IMR-90 (cell line): Measurements from ENCODE around the gene HSP90AB1. TPM values are rescaled to one million over a fixed set of nuclear protein-coding genes. Genes with fewer than 3 reads are reported as not detected.

ENCODE experiments used
- ATAC-seq: fragments of 200-7000 bp; cut with Tn5 transposase; 2 replicates; pipeline ENCODE4 v1.9.1; 2020; ENCODE audit warnings: low read depth, mild to moderate bottlenecking, moderate library complexity
- BruUV-seq: library from RNA; stranded (reverse); fragments of 400-500 nt; replicated peaks from 2 replicates; lab custom pipeline; 2021; lab: Mats Ljungman, UMichigan
- CTCF ChIA-PET: fragments of 300-600 bp; formaldehyde crosslinking; extraction: SDS; loops from one replicate; lab custom pipeline; 2021; ENCODE audit warnings: antibody characterized with exemption; lab: Yijun Ruan, JAX
- POLR2A ChIA-PET: fragments of 300-600 bp; sonication (Branson Sonifier 250); formaldehyde crosslinking; loops from one replicate; lab custom pipeline; 2022; ENCODE audit warnings: antibody characterized with exemption; ENCODE audit not compliant: unreplicated experiment; lab: Charles Lee
- DNase-seq: peaks from one replicate; pipeline ENCODE4 v3.0.0; 2013
- H2AFZ ChIP-seq: replicated peaks from 2 replicates; pipeline ENCODE3; 2013; ENCODE audit warnings: low read length, mild to moderate bottlenecking; ENCODE audit not compliant: poor library complexity
- H2AK5ac ChIP-seq: 2 replicates; pipeline ENCODE4 v1.6.1; 2013; ENCODE audit warnings: low read depth, low read length, inconsistent platforms
- H2AK9ac ChIP-seq: replicated peaks from 2 replicates; pipeline ENCODE3; 2013; ENCODE audit warnings: mild to moderate bottlenecking, low read depth, low read length, moderate library complexity; ENCODE audit not compliant: poor library complexity
- H2BK120ac ChIP-seq: 2 replicates; pipeline ENCODE4 v1.6.1; 2013; ENCODE audit warnings: low read depth, low read length, inconsistent platforms
- H2BK15ac ChIP-seq: 3 replicates; pipeline ENCODE4 v1.6.1; 2013; ENCODE audit warnings: low read depth, low read length, inconsistent platforms
- H2BK20ac ChIP-seq: 2 replicates; pipeline ENCODE4 v1.6.1; 2013; ENCODE audit warnings: low read depth, mild to moderate bottlenecking, inconsistent platforms, low read length, moderate library complexity
- H2BK5ac ChIP-seq: 2 replicates; pipeline ENCODE4 v1.6.1; 2013; ENCODE audit warnings: mild to moderate bottlenecking, low read depth, low read length, inconsistent platforms; ENCODE audit not compliant: poor library complexity, severe bottlenecking
- H3K14ac ChIP-seq: replicated peaks from 2 replicates; pipeline ENCODE4 v1.6.1; 2013; ENCODE audit warnings: low read depth, low read length, inconsistent platforms
- H3K18ac ChIP-seq: 2 replicates; pipeline ENCODE4 v1.6.1; 2013; ENCODE audit warnings: low read depth, low read length, control low read depth
- H3K23ac ChIP-seq: 2 replicates; pipeline ENCODE4 v1.6.1; 2013; ENCODE audit warnings: low read depth, low read length, inconsistent platforms
- H3K27ac ChIP-seq: 2 replicates; pipeline ENCODE4 v1.5.1; 2013; ENCODE audit warnings: mild to moderate bottlenecking, control low read depth, low read length; ENCODE audit not compliant: insufficient read depth
- H3K27me3 ChIP-seq: 2 replicates; pipeline ENCODE4 v1.6.1; 2013; ENCODE audit warnings: low read length; ENCODE audit not compliant: control insufficient read depth, insufficient read depth
- H3K36me3 ChIP-seq: 2 replicates; pipeline ENCODE4 v1.6.1; 2013; ENCODE audit warnings: low read length, mixed read lengths; ENCODE audit not compliant: control insufficient read depth, insufficient read depth
- H3K4ac ChIP-seq: 2 replicates; pipeline ENCODE4 v1.6.1; 2013; ENCODE audit warnings: low read depth, low read length, inconsistent platforms
- H3K4me1 ChIP-seq: 2 replicates; pipeline ENCODE4 v1.6.1; 2013; ENCODE audit warnings: low read length, mixed read lengths; ENCODE audit not compliant: control insufficient read depth, insufficient read depth
- H3K4me2 ChIP-seq: 2 replicates; pipeline ENCODE4 v1.6.1; 2013; ENCODE audit warnings: low read depth, mild to moderate bottlenecking, control low read depth, low read length, moderate library complexity
- H3K4me3 ChIP-seq: 2 replicates; pipeline ENCODE4 v1.5.1; 2013; ENCODE audit warnings: low read depth, mild to moderate bottlenecking, control low read depth, low read length, moderate library complexity; ENCODE audit not compliant: insufficient read depth
- H3K56ac ChIP-seq: 2 replicates; pipeline ENCODE4 v1.6.1; 2013; ENCODE audit warnings: low read length, inconsistent platforms; ENCODE audit not compliant: insufficient read depth; ENCODE audit errors: extremely low read depth
- H3K79me1 ChIP-seq, 2 experiments: 2 replicates each; pipeline ENCODE4 v1.6.1; 2013; ENCODE audit warnings: low read length in 2 of 2, inconsistent platforms in 1 of 2, low read depth in 1 of 2
- H3K9ac ChIP-seq: 2 replicates; pipeline ENCODE4 v1.6.1; 2013; ENCODE audit warnings: low read depth, low read length, control low read depth
- H3K9me1 ChIP-seq: 2 replicates; pipeline ENCODE4 v1.6.1; 2013; ENCODE audit warnings: low read length, inconsistent platforms; ENCODE audit not compliant: insufficient read depth
- H3K9me3 ChIP-seq: 2 replicates; pipeline ENCODE4 v1.6.1; 2013; ENCODE audit warnings: low read length; ENCODE audit not compliant: control insufficient read depth, insufficient read depth
- H4K20me1 ChIP-seq: 2 replicates; pipeline ENCODE4 v1.6.1; 2013; ENCODE audit warnings: low read length, inconsistent platforms; ENCODE audit not compliant: insufficient read depth
- H4K5ac ChIP-seq: 2 replicates; pipeline ENCODE4 v1.6.1; 2013; ENCODE audit warnings: mild to moderate bottlenecking, low read depth, low read length, control low read depth
- H4K8ac ChIP-seq, 2 experiments: 2 replicates each; pipeline ENCODE4 v1.6.1; 2013; ENCODE audit warnings: low read depth in 2 of 2, low read length in 2 of 2, control low read depth in 1 of 2, inconsistent platforms in 1 of 2
- H4K91ac ChIP-seq: 2 replicates; pipeline ENCODE4 v1.6.1; 2013; ENCODE audit warnings: low read depth, low read length, inconsistent platforms; ENCODE audit not compliant: insufficient read depth
- CEBPB ChIP-seq: IDR thresholded peaks from 2 replicates; pipeline ENCODE4 v1.6.1; 2012; ENCODE audit warnings: low read depth, low read length, improper control_type of control experiment
- ELK1 ChIP-seq: fragments of 150-350 bp; IDR thresholded peaks from 2 replicates; pipeline ENCODE4 v1.6.1; 2016; ENCODE audit warnings: low read depth, mild to moderate bottlenecking, low read length, moderate library complexity, borderline replicate concordance
- MAZ ChIP-seq: IDR thresholded peaks from 2 replicates; pipeline ENCODE4 v1.6.1; 2012; ENCODE audit warnings: low read depth, mild to moderate bottlenecking, low read length, improper control_type of control experiment, moderate library complexity, borderline replicate concordance
- SMC3 ChIP-seq: fragments of 150-350 bp; IDR thresholded peaks from 2 replicates; pipeline ENCODE4 v1.6.1; 2016; ENCODE audit warnings: low read depth, mild to moderate bottlenecking, antibody characterized with exemption, low read length, moderate library complexity
- USF2 ChIP-seq: fragments of 150-350 bp; IDR thresholded peaks from 2 replicates; pipeline ENCODE4 v1.6.1; 2017; ENCODE audit warnings: mild to moderate bottlenecking, antibody characterized with exemption, low read length, low read depth
- WGBS, 2 experiments: methylation state at CpG; one replicate each; pipeline versions ENCODE4 v1.1.5 to v1.1.7; 2013; ENCODE audit warnings: missing lambda C conversion rate in 2 of 2; ENCODE audit not compliant: insufficient read length in 1 of 2; ENCODE audit errors: extremely low coverage in 2 of 2; 5-methylcytosine and 5-hydroxymethylcytosine counted together
- dilution Hi-C: fragments of 300-500 bp; cut with HindIII; formaldehyde crosslinking; loops from one replicate; pipeline ENCODE4 v1.14.3; 2018; ENCODE audit warnings: low sequenced_read_pairs; ENCODE audit not compliant: unreplicated experiment
- in situ Hi-C: fragments of 300-500 bp; cut with MboI; formaldehyde crosslinking; loops from 3 replicates; pipeline ENCODE4 v1.14.3; 2019; ENCODE audit warnings: low sequenced_read_pairs, inconsistent platforms, mixed read lengths
- intact Hi-C: fragments of 100-400 bp; cut with micrococcal nuclease; formaldehyde crosslinking; loops from 2 replicates; pipeline ENCODE4 v1.10.0; 2022
- polyA plus RNA-seq, 3 experiments: library from polyadenylated mRNA; depleted of rRNA; stranded (reverse); fragments of >200 nt; gene quantifications; 2 replicates each; pipeline ENCODE4 v1.2.3, GENCODE V29; 2012; ENCODE audit warnings: low replicate concordance in 1 of 3
- total RNA-seq: library from RNA; depleted of rRNA; stranded (reverse); fragments of >200 nt; gene quantifications from 2 replicates; pipeline ENCODE4 v1.2.3, GENCODE V29; 2012

HSP90AB1 gene
- total and polyA plus RNA-seq, 2 of the 4 experiments (the other 2 are of a cell fraction), result 887 to 1,307 TPM

- Histone ChIP-seq H4K5ac (no peak within 1 kb of the TSS), H2BK5ac (no peak within 1 kb of the TSS), H3K9ac (no peak within 1 kb of the TSS), H3K9me3 (no peaks in the 10 kb centered on the region), H2BK120ac (no peak within 1 kb of the TSS), H3K56ac (no peak within 1 kb of the TSS), H2AK5ac (no peak within 1 kb of the TSS), H3K4me3 (no peak within 1 kb of the TSS), H2BK20ac (no peak within 1 kb of the TSS), H3K4me2 (no peak within 1 kb of the TSS), H2BK15ac (no peak within 1 kb of the TSS), H3K79me1 (no peaks in the 10 kb centered on the region), H2AK9ac (peak within 1 kb of the TSS; percentile 28), H4K91ac (no peak within 1 kb of the TSS), H3K4me1 (peaks cover 6% of the 10 kb centered on the region), H3K27me3 (peaks cover 18% of the 10 kb centered on the region), H4K20me1 (no peaks in the 10 kb centered on the region), H3K36me3 (no peaks in the 10 kb centered on the region), H3K18ac (no peak within 1 kb of the TSS), H2AFZ (peak within 1 kb of the TSS; percentile 51), H4K8ac (no peak within 1 kb of the TSS), H3K9me1 (peaks cover 4% of the 10 kb centered on the region; the same call in 1 of the 2 replicates), H3K4ac (no peak within 1 kb of the TSS), H3K27ac (no peak within 1 kb of the TSS), H3K23ac (no peak within 1 kb of the TSS), H3K14ac (no peak within 1 kb of the TSS)
- in situ Hi-C loops (no loop called here), intact Hi-C loops (no loop called here), dilution Hi-C loops (no loop called here)
- ChIA-PET POLR2A (no interaction called here), CTCF (interaction anchor here (0.7 kb wide), 1 partner anchor 31 kb away, joined by 9 read pairs; no protein-coding TSS in a partner anchor)
- WGBS, 2 experiments, result 0% methylated on average over 1 of the region's 7 CpGs; no CpG with 5 or more reads in 1 of the 2 experiments
- no peak for ATAC-seq
- no TSS peak for BruUV-seq
- no peak for TF ChIP-seq SMC3
- TF ChIP-seq CEBPB, result no peak
- TF ChIP-seq MAZ, result no peak
- TF ChIP-seq ELK1, result no peak
- no peak for TF ChIP-seq USF2
- DNase-seq, result no peak
Measured at GRCh38 chr6:44216677-44217331, 30.1 kb upstream of the HSP90AB1 start, which contains the start of gene MYMX. Gene MYMX (plus strand): TSS chr6:44216926. CDS start chr6:44217472, 546 bp downstream.
